LoVo (cell line): Measurements from ENCODE around the gene ARSK.

Source experiments
- DNase-seq: peaks from one replicate; pipeline ENCODE4 v3.0.0-alpha.2; 2016; ENCODE audit warnings: low spot score

ARSK gene

GRCh38 chr5:95565280-95565920 lies 10.5 kb downstream of the ARSK start:
- no peak for DNase-seq

- no peak for DNase-seq
Observed at GRCh38 chr5:95572016-95572415, 17.1 kb downstream of the ARSK start.

- no peak for DNase-seq
Observed at GRCh38 chr5:95581576-95581975, 26.7 kb downstream of the ARSK start.

GRCh38 chr5:95583992-95584391 lies 29.1 kb downstream of the ARSK start:
- DNase-seq = no peak

- DNase-seq = no peak
Observed at GRCh38 chr5:95590880-95591279, 36.0 kb downstream of the ARSK start.

- no peak for DNase-seq
Observed at GRCh38 chr5:95591490-95591901, 36.6 kb downstream of the ARSK start.

GRCh38 chr5:95595289-95595931 lies 40.5 kb downstream of the ARSK start:
- DNase-seq = peak; percentile 18

- no peak for DNase-seq
Observed at GRCh38 chr5:95599252-95599651, 44.4 kb downstream of the ARSK start.

GRCh38 chr5:95600557-95600956 lies 45.7 kb downstream of the ARSK start:
- DNase-seq = no peak

- no peak for DNase-seq
Observed at GRCh38 chr5:95605786-95606185, 50.9 kb downstream of the ARSK start.

GRCh38 chr5:95606419-95606818 lies 51.5 kb downstream of the ARSK start:
- DNase-seq = no peak

GRCh38 chr5:95609711-95610110 lies 54.8 kb downstream of the ARSK start:
- no peak for DNase-seq

- no peak for DNase-seq
Observed at GRCh38 chr5:95610546-95610945, 55.6 kb downstream of the ARSK start.

GRCh38 chr5:95611396-95611795 lies 56.5 kb downstream of the ARSK start:
- DNase-seq = no peak

- no peak for DNase-seq
Observed at GRCh38 chr5:95613514-95613913, 58.6 kb downstream of the ARSK start.

GRCh38 chr5:95615164-95615467 lies 60.2 kb downstream of the ARSK start:
- DNase-seq = no peak

GRCh38 chr5:95617057-95617456 lies 62.2 kb downstream of the ARSK start:
- no peak for DNase-seq

- no peak for DNase-seq
Observed at GRCh38 chr5:95619096-95619495, 64.2 kb downstream of the ARSK start.

GRCh38 chr5:95619514-95620029 lies 64.7 kb downstream of the ARSK start:
- no peak for DNase-seq

GRCh38 chr5:95620030-95620869 lies 65.3 kb downstream of the ARSK start, which contains the start of gene GPR150:
Gene GPR150, plus strand, starts transcription at chr5:95620087. Its CDS starts 189 bp downstream, at chr5:95620276.
- peak; percentile 4 for DNase-seq

- DNase-seq = no peak
Observed at GRCh38 chr5:95620870-95621838, 66.3 kb downstream of the ARSK start.
